Left lung (tissue), 10 donors: ENCODE results near the gene DENND1A. TPM values are rescaled to one million over a fixed set of nuclear protein-coding genes. Genes with fewer than 3 reads are reported as not detected.

Experiments
- ATAC-seq: fragments of 200-7000 bp; cut with Tn5 transposase; one replicate; pipeline ENCODE4 v1.9.1; 2020; ENCODE audit warnings: moderate library complexity
- DNase-seq, 4 donors: peaks; one replicate each; pipeline ENCODE4 v3.0.0-alpha.2; 2013 to 2020
- H3K27ac ChIP-seq, 2 donors: fragments of 200-600 bp; sonication (generic) in 1 of 2; one replicate each; pipeline versions ENCODE4 v1.5.0 to v1.8.0; 2020 to 2021
- H3K27me3 ChIP-seq, 2 donors: fragments of 200-600 bp; sonication (generic) in 1 of 2; one replicate each; pipeline versions ENCODE4 v1.5.0 to v1.8.0; 2020 to 2021
- H3K36me3 ChIP-seq, 2 donors: fragments of 200-600 bp; sonication (generic) in 1 of 2; one replicate each; pipeline versions ENCODE4 v1.5.0 to v1.8.0; 2020 to 2021
- H3K4me1 ChIP-seq, 2 donors: fragments of 200-600 bp; one replicate each; pipeline ENCODE4 v1.8.0; 2021
- H3K4me3 ChIP-seq, 2 donors: fragments of 200-600 bp; sonication (generic) in 1 of 2; one replicate each; pipeline versions ENCODE4 v1.5.0 to v1.8.0; 2020 to 2021; ENCODE audit warnings: mild to moderate bottlenecking in 1 of 2
- H3K9me3 ChIP-seq, 2 donors: fragments of 200-600 bp; sonication (generic) in 1 of 2; one replicate each; pipeline versions ENCODE4 v1.5.0 to v1.8.0; 2020 to 2021
- CTCF ChIP-seq, 2 donors: fragments of 200-600 bp; sonication (generic) in 1 of 2; IDR thresholded peaks; one replicate each; pipeline versions ENCODE4 v1.5.0 to v1.8.0; 2021; ENCODE audit warnings: antibody characterized with exemption in 2 of 2
- intact Hi-C, 2 donors: fragments of 100-400 bp; cut with DNase I; formaldehyde crosslinking; loops; one replicate each; pipeline versions ENCODE4 v1.11.2 to v1.14.2; 2022
- polyA plus RNA-seq, 6 donors: library from polyadenylated mRNA; unstranded; fragments of 120-200 nt; gene quantifications; one replicate each; pipeline ENCODE4 v1.2.1, GENCODE V29; 2013; ENCODE audit not compliant: insufficient read length in 6 of 6
- total RNA-seq, 2 donors: library from RNA; stranded (reverse); fragmentation: NEBNext Ultra II Directional; extraction: Animal tissue kit (Norgen Biotek cat#: 25700); gene quantifications; one replicate each; pipeline ENCODE4 v1.2.1, GENCODE V29; 2021
- donor health status: DM: no; HTN: yes; CAD: no.
- donor health status: DM: no; HTN: no; CAD: no.

DENND1A gene
- total and polyA plus RNA-seq, 8 donors = 8.3 to 23.2 (median 9.7) TPM

- Histone ChIP-seq H3K27ac (no peak overlapping the region), H3K27me3 (peaks cover 0 to 24% of the 10 kb centered on the region in 2 donors), H3K9me3 (no peaks in the 10 kb centered on the region), H3K4me3 (peak overlapping the region in 1 of 2 donors; percentile 18), H3K36me3 (no peaks in the 10 kb centered on the region), H3K4me1 (peaks cover 17 to 22% of the 10 kb centered on the region in 2 donors)
- DNase-seq (peak in 1 of 4 donors; percentile 51), ATAC-seq (peak; percentile 10)
- intact Hi-C loops = no loop called here
- TF ChIP-seq CTCF (IDR thresholded peaks at IDR 0.05) = no peak
Measured at GRCh38 chr9:123338710-123339665, 590.9 kb downstream of the DENND1A start.

GRCh38 chr9:123337971-123338370, 592.0 kb downstream of the DENND1A start:
- H3K4me1 ChIP-seq = peaks cover 17 to 22% of the 10 kb centered on the region in 2 donors
- no peak overlapping the region for H3K27ac ChIP-seq
- no peak for ATAC-seq
- H3K9me3 ChIP-seq = no peaks in the 10 kb centered on the region
- intact Hi-C loops = no loop called here
- DNase-seq = no peak
- H3K36me3 ChIP-seq = no peaks in the 10 kb centered on the region
- TF ChIP-seq CTCF (IDR thresholded peaks at IDR 0.05) = no peak
- peaks cover 0 to 24% of the 10 kb centered on the region in 2 donors for H3K27me3 ChIP-seq
- no peak overlapping the region for H3K4me3 ChIP-seq

GRCh38 chr9:123336959-123337358, 593.0 kb downstream of the DENND1A start:
- Histone ChIP-seq H3K4me3 (no peak overlapping the region), H3K4me1 (peaks cover 17 to 22% of the 10 kb centered on the region in 2 donors), H3K9me3 (no peaks in the 10 kb centered on the region), H3K27ac (no peak overlapping the region), H3K27me3 (peaks cover 0 to 24% of the 10 kb centered on the region in 2 donors), H3K36me3 (no peaks in the 10 kb centered on the region)
- ATAC-seq (no peak), DNase-seq (no peak)
- intact Hi-C loops = no loop called here
- TF ChIP-seq CTCF (IDR thresholded peaks at IDR 0.05) = no peak

GRCh38 chr9:123336449-123336848, 593.5 kb downstream of the DENND1A start:
- Histone ChIP-seq H3K4me1 (peaks cover 17 to 22% of the 10 kb centered on the region in 2 donors), H3K4me3 (no peak overlapping the region), H3K27ac (peak overlapping the region in 1 of 2 donors; percentile 30), H3K36me3 (no peaks in the 10 kb centered on the region), H3K27me3 (peaks cover 0 to 24% of the 10 kb centered on the region in 2 donors), H3K9me3 (no peaks in the 10 kb centered on the region)
- intact Hi-C loops = no loop called here
- DNase-seq (no peak), ATAC-seq (peak; percentile 24)
- no peak for TF ChIP-seq CTCF (IDR thresholded peaks at IDR 0.05)

GRCh38 chr9:123335986-123336329, 594.0 kb downstream of the DENND1A start:
- Histone ChIP-seq H3K4me3 (no peak overlapping the region), H3K9me3 (no peaks in the 10 kb centered on the region), H3K27ac (peak overlapping the region in 1 of 2 donors; percentile 30), H3K4me1 (peaks cover 17 to 22% of the 10 kb centered on the region in 2 donors), H3K36me3 (no peaks in the 10 kb centered on the region), H3K27me3 (peaks cover 0 to 24% of the 10 kb centered on the region in 2 donors)
- TF ChIP-seq CTCF (IDR thresholded peaks at IDR 0.05) = no peak
- ATAC-seq (peak; percentile 70), DNase-seq (no peak)
- intact Hi-C loops = no loop called here
